Ramos (cell line): ENCODE results near the gene ZNF764.
"Not testable (repeated sequence)": the region's sequence is repeated elsewhere in the genome, so short reads cannot be mapped to it uniquely, and the experiment has no call there.

Source experiments
- in situ Hi-C: fragments of 300-500 bp; cut with MboI; formaldehyde crosslinking; loops from one replicate; pipeline ENCODE4 v1.14.3; 2022; ENCODE audit warnings: low sequenced_read_pairs; ENCODE audit not compliant: unreplicated experiment

ZNF764 gene

DNA sequence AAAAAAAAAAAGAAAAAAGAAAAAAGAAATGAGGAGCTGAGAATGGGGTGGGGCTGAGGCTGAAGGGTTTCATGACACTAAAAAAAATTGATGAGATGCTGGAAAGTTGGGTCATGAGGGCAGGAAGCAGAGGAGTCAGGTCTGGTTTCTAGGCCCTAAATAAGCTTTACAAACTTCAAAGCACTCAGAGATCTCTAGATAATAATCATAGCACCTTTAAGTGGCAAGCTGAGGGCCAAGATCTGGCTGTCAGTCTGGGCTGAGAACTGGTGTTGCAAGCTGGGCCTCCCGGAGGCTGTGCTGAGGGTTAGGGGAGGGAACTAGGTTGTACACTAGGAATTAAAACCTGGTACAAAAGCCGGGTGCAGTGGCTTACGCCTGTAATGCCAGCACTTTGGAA is 6.4 kb downstream of the ZNF764 start:
- in situ Hi-C loops, result no loop called here

DNA sequence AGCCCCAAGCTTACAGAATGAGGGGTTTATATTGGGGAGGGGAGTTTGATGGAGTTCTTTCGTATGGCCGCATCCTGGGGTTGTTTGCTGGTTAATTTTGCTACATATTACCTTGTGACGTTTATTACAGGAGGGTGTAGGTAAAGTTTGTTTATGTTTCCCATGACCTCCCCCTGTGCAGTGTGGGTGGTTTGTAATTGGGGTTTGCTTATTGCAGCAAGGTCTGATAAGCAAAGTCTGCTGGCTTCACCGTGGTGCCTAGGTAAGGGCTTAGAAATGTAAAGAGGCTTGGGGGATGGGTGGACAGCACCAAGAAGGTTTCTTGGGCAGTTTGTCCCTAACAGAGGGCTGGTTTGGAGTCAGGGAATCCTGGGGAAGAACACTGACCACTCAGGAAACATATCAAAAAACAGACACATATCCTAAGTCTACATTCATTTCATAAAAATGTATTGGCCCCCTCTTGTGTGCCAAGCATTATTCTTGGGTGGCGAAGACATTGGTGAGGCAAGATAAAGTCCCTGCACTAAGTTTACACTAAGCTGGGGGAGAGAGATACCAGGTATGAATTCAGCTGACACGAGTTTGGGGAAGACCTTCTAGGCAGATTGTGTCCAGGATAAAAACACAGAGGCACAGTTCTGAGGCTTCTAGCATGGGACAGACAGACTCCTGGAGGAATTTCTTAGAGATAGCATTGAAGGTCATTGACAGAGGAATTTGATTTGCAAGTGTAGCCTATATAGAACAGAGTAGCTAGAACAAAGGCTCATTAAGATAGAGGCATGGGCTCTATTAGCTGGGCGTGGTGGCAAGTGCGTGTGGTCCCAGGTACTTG is 9.5 kb downstream of the ZNF764 start:
- in situ Hi-C loops, result no loop called here

DNA sequence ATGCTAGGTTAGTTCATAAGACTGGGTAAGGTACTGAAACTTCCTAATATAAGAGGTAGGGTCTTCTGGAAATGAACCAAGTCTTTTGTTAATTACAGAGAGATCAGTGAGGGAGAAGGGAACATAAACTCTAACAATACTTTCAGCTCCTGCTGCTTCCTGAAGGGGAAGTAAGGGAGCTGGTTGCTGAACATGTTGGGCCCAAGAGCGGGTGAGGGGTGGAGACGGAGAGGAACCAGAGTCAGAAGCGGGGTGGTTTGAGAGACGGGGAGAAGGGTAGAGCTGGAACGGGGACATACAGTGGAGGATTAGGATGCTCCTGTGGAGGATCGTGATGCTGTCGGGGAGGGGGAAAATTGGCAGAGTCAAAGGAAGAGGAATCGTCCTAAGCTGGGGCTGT is 12.1 kb downstream of the ZNF764 start:
- in situ Hi-C loops, result no loop called here

DNA sequence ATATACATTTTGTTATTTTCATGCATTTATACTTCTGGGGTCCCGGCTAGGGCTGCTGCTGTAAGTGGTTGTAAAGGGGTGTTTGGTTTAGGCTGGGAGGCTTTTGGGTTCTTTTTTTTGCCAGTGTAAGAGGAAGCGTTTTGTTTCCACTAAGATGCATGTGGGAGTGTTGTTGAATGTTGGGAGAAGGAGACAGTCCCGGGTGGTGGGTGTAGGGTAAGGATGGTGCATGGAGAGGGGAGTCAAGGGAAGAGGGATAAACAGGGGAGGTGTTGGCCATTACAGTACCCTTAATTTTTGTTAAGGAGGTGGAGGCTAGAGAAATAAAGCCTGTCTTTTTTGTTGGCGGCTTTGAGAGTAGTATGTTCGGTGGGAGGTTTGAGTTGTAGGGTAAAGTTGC is 15.1 kb downstream of the ZNF764 start:
- in situ Hi-C loops, result no loop called here

DNA sequence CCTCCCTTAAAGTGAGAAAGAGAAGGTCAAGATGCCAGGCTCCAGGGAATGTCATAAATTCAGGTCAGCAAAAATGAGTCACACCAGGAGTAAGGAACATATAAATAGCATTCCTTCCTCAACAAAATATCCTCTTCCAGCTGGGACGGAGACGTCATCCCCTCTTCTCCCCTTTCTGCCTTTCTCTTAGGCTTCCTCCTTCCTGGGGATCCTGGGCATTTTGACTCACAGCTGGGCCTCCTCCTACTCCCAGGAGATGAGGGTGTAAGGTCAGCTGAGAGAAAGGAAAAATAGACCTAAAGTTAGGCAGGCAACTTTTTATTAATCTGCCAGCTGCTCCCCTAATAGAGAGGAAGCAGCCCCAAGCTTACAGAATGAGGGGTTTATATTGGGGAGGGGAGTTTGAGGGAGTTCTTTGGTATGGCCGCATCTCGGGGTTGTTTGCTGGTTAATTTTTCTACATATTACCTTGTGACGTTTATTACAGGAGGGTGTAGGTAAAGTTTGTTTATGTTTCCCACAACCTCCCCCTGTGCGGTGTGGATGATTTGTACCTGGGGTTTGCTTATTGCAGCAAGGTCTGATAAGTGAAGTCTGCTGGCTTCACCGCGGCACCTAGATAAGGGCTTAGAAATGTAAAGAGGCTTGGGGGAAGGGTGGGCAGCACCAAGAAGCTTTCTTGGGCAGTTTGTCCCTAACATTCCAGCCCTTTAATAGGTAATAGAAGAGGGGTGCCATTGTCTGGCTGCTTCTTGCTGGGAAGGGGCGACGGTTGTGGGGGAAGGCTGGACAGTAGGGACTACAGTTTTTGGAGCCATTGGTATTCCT is 16.5 kb downstream of the ZNF764 start:
- in situ Hi-C loops, result no loop called here

DNA sequence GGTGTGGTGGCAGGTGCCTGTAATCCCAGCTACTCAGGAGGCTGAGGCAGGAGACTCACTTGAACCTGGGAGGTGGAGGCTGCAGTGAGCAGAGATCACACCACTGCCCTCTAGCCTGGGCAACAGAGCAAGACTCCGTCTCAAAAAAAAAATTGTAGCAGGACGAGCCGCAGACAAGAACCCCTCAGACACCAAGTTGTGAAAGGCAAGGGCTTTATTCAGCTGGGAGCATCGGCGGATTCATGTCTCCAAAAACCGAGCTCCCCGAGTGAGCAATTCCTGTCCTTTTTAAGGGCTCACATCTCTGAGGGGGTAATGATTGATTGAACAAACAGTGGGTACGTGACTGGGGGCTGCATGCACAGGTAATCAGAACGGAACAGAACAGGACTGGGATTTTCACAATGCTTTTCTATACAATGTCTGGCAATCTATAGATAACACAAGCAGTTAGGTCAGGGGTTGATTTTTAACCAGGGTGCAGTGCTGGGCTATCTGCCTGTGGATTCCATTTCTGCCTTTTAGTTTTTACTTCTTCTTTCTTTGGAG is 17.2 kb downstream of the ZNF764 start:
- in situ Hi-C loops, result not testable (repeated sequence)

DNA sequence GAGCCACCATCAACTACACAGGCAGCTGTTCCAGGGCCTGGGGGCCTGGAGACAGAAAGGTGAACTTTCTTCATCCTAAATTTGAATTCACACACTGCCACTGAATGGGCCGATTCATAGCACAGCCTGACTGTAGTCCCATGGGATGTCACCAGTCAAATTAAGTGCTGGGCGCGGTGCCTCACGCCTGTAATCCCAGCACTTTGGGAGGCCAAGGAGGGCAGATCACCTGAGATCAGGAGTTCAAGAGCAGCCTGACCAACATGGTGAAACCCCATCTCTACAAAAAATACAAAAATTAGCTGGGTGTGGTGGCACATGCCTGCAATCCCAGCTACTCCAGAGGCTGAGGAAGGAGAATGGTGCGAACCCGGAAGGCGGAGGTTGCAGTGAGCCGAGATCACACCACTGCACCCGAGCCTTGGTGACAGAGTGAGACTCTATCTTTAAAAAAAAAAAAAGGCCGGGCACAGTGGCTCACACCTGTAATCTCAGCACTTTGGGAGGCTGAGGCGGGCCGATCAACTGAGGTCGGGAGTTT is 18.1 kb downstream of the ZNF764 start:
- in situ Hi-C loops, result not testable (repeated sequence)

DNA sequence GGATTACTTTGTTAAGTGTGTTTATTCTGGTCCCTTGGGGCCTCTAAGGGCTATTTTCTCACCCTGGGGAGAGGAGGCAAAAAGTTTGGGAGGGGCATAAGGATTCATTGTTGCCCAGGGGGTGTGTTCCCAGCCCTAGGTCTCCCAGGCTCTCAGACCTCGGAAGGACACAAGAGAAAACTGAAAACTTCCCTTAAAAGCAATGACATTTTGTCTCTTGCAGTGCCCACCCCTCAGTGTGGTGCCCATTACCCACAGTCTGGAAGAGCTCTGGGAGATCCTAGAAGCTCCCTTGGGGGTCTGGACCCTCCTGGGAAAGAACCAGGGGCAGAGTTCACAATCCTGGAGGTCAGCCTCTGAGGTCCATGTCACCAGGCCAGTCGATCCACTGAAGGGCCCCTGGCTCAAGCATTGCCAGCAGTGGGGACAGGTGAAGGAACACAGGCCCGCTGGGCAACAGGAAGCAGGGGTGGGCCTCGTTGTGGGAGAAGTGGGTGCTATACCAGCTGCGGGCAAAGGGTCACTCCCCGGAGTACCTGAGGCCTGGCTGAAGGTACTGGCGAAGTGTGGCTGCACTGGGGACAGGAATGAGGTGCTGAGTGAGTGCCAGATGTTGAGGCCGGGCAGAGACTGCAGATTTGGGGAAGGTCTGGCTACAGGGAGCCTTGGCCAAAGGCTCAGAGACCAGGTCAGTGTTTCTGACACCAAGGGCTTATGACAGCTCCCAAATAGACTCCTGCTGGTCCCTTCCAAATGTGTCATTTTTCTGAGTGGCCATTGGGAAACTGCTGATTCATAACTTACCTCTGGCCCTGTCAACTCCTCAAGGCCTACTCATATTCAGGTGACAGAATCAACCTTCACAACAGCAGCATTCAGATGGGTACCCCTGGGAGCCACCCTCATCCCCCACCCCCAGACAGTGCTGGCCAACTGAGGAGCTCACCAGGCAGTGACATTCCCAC is 18.9 kb downstream of the ZNF764 start:
- in situ Hi-C loops, result no loop called here

DNA sequence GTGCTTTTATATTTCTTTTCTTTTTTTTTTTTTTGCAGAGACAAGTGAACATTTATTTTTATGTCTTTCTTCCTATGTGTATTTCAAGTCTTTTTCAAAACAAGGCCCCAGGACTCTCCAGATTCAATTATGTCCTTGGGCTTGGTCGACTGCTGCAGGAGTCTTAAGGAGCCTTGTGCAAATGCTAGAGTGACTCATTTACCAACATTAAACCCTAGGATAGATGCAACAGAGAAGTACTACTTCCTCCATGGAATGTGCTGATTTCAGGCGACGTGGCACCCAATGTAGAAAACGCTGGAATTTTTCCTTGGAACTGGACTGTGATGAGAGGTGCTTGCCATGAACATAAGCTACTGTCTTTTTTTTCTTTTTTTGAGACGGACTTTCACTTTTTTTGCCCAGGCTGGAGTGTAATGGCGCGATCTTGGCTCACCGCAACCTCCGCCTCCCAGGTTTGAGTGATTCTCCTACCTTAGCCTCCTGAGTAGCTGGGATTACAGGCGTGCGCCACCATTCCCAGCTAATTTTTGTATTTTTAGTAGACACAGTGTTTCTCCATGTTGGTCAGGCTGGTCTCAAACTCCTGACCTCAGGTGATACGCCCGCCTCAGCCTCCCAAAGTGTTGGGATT is 21.7 kb downstream of the ZNF764 start:
- in situ Hi-C loops, result not testable (repeated sequence)

DNA sequence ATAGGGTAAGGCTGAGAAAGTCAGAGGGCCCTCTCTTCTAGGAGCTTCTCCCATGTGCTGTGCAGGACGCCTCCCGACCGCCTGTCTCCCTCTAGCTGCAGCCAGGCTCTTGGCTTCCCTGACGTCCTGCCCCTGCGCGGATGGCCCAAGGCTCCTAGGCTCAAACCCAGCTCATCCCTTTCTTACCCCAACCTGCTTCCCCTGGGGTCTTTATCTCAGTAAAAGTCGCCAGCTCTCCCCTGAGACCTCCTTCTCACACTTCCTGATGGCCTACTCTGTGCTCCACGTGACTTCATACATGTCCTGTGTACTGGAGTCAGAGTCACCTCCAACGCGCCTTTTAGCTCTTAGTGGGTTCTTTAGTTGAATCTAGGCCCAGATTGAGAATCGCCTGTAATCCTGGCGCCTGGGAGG is 22.4 kb downstream of the ZNF764 start:
- in situ Hi-C loops, result no loop called here

DNA sequence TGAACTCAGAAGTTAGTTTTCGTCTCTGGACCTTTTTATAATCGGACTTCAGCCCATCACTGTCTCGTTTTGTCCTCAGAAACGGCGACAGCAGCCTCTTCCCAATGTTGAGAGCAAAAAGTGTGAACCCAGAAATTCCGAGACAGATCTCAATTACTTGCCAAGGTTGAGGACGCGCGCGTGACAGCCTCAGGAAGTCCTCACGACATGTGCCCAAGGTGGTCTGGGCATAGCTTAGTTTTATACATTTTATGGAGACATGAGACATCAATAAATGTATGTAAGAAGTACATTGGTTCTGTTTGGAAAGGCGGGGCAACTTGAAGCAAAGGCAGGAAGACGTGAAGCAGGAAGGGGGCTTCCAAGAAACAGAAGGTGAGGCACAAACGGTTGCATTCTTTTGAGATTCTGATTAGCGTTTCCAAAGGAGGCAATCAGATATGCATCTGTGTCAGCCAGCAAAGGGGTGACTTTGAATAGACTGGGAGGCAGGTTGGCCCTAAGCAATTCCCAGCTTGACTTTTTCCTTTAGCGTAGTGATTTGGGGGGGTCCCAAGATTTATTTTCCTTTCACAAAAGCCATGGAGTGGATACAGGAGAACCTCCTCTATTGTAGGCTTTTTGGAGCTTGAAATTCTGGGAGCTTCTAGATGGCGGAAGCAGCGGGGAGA is 22.9 kb downstream of the ZNF764 start:
- in situ Hi-C loops, result no loop called here

DNA sequence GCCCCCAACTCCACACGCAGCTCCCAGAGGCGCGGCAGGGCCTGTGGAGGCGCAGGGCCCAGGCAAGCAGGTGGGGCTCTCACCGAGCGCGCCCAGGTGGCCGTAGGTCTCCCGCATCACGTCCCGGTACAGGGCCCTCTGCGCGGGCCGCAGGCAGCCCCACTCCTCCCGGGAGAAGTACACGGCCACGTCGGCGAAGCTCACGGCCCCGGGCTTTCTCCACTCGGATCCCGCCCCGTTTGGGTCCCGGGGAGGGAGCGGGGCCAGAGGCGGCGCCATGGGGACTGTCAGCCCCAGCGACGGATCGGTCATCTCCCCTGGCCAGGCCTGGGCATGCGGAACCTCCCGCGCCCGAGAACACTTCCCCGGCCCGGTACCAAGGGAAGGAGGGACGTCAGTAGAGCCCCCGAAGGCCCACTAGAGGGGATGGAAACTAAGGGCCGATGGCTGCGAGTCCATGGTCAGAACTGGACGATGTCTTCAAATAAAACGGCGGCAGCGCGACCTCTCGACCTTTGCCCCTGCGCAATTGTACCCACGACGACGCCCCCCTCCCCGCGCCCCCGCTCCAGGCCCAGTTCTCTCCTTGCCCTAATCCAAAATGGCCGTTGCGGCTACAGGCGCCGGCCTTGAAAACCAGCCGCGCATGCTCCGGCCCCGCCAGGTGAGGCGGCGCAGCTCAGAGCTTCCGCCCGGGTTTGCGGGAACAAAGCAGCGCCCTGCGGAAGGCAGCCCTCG is 23.6 kb downstream of the ZNF764 start, which contains the start of gene ZNF747:
Gene ZNF747 (minus strand): TSS at position 491 of the 738 bp plus-strand sequence. CDS start 179 bp downstream, at position 312.
- in situ Hi-C loops, result no loop called here

DNA sequence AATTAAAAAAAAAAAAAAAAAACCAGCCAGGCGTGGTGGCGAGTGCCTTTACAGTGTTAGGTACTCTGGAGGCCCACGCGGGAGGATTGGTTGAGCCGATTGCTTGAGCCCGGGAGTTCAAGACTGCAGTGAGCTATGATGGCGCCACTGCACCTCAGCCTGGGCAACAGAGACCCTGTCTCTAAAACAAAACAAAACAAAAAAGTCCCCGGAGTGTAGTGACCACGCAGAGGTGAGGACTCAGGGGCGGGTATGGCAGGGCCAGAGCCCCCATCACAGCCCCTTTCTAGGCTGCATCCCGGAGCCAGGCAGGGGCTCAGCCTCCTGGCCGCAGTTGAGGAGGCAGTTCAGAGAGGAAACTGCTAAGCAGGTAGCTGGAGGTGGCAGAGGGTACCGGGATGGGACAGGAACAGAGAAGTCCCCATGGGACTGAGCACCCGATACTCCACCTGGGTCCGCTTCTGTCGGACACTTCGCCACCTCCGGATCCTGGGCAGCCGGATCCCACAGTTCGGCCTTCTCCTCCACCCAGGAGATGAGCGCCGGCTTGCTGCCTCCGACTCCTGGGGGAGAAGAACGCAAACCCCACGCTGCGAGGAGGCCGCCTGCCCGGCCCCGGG is 24.3 kb downstream of the ZNF764 start:
- in situ Hi-C loops, result no loop called here

DNA sequence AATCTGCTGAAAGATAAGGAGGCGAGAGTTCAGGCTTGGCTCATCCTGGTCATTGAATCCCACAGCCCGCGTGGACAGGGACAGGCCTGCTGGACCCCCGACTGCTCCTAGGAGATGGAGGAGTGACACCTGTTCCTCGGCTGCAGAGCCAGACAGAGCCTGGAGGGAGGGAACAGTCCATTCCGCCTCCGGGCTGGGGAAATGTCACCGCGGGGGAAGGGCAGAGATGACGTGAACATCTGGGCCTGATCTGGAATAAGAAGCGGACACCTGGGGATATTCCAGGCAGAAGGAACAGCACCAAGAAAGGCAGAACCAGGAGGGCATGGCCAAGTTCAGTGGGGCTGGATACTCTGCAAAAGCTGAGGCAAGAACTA is 25.0 kb downstream of the ZNF764 start:
- in situ Hi-C loops, result no loop called here

DNA sequence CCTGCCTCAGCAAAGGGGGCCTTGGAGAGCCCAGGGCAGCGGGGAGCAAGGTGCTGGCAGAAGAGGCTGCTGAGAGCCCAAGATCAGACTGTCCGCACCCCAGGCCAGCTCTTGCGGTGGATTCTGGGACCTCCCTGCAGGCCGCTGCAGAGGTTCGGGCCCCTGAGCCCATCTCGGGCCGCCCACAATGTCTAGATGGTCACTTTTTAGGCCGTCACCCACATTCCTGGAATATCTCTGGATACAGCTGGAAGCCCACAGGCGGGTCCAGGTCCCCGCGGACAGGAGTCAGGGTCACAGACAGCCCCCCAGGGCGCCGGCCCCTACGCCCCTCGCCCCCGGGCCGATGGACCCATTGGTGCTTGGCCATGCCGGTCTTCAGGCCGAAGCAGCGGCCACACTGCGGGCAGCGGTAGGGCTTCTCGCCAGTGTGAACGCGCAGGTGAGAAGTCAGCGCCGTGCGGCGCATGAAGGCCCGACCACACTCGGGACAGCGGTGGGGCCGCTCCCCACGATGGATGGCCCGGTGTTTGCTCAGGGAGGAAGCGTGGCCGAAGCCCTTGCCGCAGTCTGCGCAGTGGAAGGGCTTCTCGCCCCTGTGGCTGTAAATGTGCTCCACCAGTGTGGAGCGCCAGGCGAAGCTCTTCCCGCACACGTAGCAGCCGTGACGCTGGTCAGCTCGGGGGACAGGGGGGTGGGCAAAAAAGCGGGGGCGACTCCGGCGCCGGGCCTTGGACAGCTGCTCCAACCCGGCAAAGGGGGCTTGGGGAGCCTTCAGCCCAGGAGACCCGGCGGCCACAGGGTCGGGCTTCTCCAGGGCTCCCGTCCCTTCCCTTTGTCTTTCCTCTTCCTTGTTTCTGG is 25.7 kb downstream of the ZNF764 start:
- in situ Hi-C loops, result no loop called here

DNA sequence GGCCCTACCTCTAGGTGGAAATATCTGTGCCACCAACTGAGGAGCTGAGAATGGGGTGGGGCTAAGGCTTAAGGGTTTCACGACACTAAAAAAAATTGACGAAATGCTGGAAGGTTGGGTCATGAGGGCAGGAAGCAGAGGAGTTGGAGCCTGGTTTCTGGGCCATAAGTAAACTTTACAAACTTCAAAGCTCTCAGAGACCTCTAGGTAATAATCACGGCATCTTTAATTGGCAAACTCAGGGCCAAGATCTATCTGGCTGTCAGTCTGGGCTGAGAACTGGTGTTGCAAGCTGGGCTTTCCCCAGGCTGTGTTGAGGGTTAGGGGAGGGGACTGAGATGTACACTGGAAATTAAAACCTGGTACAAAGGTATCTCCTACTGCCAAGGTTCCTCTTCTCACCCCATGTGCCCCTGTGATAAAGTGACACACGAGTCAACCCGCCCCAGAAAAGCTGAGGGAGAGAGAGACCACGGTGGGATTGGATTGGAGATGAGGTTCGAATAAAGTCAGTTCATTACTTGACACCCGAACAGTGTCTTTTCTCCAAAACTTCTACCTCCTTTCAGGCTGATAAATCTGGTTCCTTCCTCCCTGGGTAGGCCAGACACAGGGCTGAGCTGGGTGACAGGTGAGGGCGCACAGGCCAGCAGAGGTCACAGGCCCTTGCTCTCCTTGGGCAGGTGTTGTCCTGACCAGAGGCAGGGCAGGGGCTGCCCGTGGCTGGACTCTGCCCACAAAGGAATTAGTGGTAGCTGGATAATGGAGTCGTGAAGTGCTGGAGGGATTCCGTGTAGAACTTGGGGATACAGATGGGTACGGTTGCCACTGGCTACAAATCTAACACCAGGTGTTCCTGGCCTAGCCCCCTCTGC is 27.8 kb downstream of the ZNF764 start:
- in situ Hi-C loops, result no loop called here
